ENCODE measurements around the gene RENBP.

DNA sequence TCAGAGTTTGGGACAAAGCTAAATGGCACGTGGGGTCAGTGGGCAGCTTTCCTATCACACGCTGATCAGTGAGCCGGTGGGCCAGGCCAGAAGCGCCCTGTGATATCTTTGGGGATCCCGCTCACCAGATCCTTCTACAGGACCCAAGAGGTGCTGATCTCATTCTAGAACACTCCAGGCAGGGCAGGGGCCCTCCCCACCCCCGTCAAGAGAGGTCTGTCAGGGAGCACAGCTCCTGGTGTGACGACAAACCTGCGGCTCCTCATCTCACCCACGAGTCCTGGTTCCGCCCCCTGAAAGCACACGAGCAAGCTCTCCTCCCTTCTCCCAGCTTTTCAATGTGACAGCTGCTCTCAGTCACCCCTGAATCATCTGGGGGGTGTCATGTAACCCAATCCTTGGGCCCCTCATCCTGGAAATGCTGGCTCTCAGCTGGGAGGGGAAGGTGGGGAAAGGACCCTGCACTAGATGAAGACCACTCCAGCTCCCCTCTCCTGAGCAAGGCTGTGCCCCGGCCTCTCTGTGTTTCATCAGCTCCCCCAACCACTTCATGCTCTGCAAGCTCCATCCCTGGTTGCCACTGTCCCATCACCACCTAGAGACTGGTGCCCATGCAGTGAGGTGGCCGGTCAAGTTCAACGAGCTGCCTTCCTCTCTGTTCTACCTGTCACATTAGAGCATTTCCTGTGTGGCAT lies 22.5 kb upstream of the RENBP start:
- TF ChIP-seq, protein P1, sequence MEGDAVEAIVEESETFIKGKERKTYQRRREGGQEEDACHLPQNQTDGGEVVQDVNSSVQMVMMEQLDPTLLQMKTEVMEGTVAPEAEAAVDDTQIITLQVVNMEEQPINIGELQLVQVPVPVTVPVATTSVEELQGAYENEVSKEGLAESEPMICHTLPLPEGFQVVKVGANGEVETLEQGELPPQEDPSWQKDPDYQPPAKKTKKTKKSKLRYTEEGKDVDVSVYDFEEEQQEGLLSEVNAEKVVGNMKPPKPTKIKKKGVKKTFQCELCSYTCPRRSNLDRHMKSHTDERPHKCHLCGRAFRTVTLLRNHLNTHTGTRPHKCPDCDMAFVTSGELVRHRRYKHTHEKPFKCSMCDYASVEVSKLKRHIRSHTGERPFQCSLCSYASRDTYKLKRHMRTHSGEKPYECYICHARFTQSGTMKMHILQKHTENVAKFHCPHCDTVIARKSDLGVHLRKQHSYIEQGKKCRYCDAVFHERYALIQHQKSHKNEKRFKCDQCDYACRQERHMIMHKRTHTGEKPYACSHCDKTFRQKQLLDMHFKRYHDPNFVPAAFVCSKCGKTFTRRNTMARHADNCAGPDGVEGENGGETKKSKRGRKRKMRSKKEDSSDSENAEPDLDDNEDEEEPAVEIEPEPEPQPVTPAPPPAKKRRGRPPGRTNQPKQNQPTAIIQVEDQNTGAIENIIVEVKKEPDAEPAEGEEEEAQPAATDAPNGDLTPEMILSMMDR (IDR thresholded peaks at IDR 0.05): no peak
- TF ChIP-seq POLR2A (IDR thresholded peaks at IDR 0.05): no peak
